SK-N-SH treated with all-trans-retinoic acid at 6 μM for 48 hours (cell line): Measurements from ENCODE around the gene MYCT1.
A peak's percentile ranks its signal among the peaks of the same experiment; 100 is the strongest.

ENCODE experiments used
- ATAC-seq: fragments of 200-7000 bp; cut with Tn5 transposase; 3 replicates; pipeline ENCODE4 v1.9.1; 2020; ENCODE audit warnings: mild to moderate bottlenecking, moderate library complexity
- BACH2 ChIP-seq: fragments of 250-450 bp; sonication (Bioruptor Pico); IDR thresholded peaks from 2 replicates; pipeline ENCODE4 v1.9.0; 2021; ENCODE audit warnings: mild to moderate bottlenecking, borderline replicate concordance
- CSDC2 ChIP-seq: fragments of 250-450 bp; sonication (Bioruptor Pico); IDR thresholded peaks from 2 replicates; pipeline ENCODE4 v1.5.0; 2020; ENCODE audit warnings: mild to moderate bottlenecking, moderate library complexity
- ESRRG ChIP-seq: fragments of 250-450 bp; sonication (Bioruptor Pico); IDR thresholded peaks from 2 replicates; pipeline ENCODE4 v1.6.1; 2021; ENCODE audit warnings: mild to moderate bottlenecking
- GLIS3 ChIP-seq: fragments of 250-450 bp; sonication (Bioruptor Pico); IDR thresholded peaks from 2 replicates; pipeline ENCODE4 v1.5.0; 2020; ENCODE audit warnings: mild to moderate bottlenecking, moderate library complexity
- ISL1 ChIP-seq: fragments of 250-450 bp; sonication (Bioruptor Pico); IDR thresholded peaks from 2 replicates; pipeline ENCODE4 v2.1.2; 2022; ENCODE audit warnings: mild to moderate bottlenecking, moderate library complexity
- OSR1 ChIP-seq: fragments of 250-450 bp; sonication (Bioruptor Pico); IDR thresholded peaks from 2 replicates; pipeline ENCODE4 v1.8.0; 2022; ENCODE audit warnings: moderate library complexity, mild to moderate bottlenecking, inconsistent platforms
- PPARA ChIP-seq: fragments of 250-450 bp; sonication (Bioruptor Pico); IDR thresholded peaks from 2 replicates; pipeline ENCODE4 v1.5.0; 2020; ENCODE audit warnings: mild to moderate bottlenecking, borderline replicate concordance
- RARB ChIP-seq: fragments of 250-450 bp; sonication (Bioruptor Pico); IDR thresholded peaks from 2 replicates; pipeline ENCODE4 v1.8.0; 2021; ENCODE audit warnings: mild to moderate bottlenecking, moderate library complexity
- SNAI2 ChIP-seq: fragments of 250-450 bp; sonication (Bioruptor Pico); IDR thresholded peaks from 2 replicates; pipeline ENCODE4 v1.5.0; 2020; ENCODE audit warnings: mild to moderate bottlenecking, moderate library complexity
- TCF4 ChIP-seq: fragments of 250-450 bp; sonication (Bioruptor Pico); IDR thresholded peaks from 2 replicates; pipeline ENCODE4 v1.8.0; 2021; ENCODE audit warnings: mild to moderate bottlenecking, moderate library complexity, borderline replicate concordance
- TOX ChIP-seq: fragments of 250-450 bp; sonication (Bioruptor Pico); IDR thresholded peaks from 2 replicates; pipeline ENCODE4 v1.8.0; 2021; ENCODE audit warnings: mild to moderate bottlenecking, moderate library complexity, borderline replicate concordance
- ZC3H10 ChIP-seq: fragments of 250-450 bp; sonication (Bioruptor Pico); IDR thresholded peaks from 2 replicates; pipeline ENCODE4 v1.5.1; 2021; ENCODE audit warnings: mild to moderate bottlenecking, moderate library complexity
- ZFP3 ChIP-seq: fragments of 250-450 bp; sonication (Bioruptor Pico); IDR thresholded peaks from 2 replicates; pipeline ENCODE4 v1.5.0; 2020; ENCODE audit warnings: mild to moderate bottlenecking, moderate library complexity
- ZFP30 ChIP-seq: fragments of 450-650 bp; formaldehyde crosslinking; IDR thresholded peaks from 2 replicates; pipeline ENCODE4 v1.5.0; 2022; ENCODE audit warnings: mild to moderate bottlenecking, moderate library complexity
- ZNF565 ChIP-seq: fragments of 450-650 bp; formaldehyde crosslinking; conservative IDR thresholded peaks from 2 replicates; pipeline ENCODE4 v1.5.0; 2020; ENCODE audit warnings: low read depth, mild to moderate bottlenecking, moderate library complexity
- ZNF70 ChIP-seq: fragments of 450-650 bp; formaldehyde crosslinking; IDR thresholded peaks from 2 replicates; pipeline ENCODE4 v1.5.0; 2020; ENCODE audit warnings: mild to moderate bottlenecking, moderate library complexity
- ZNF8 ChIP-seq: fragments of 450-650 bp; formaldehyde crosslinking; IDR thresholded peaks from 2 replicates; pipeline ENCODE4 v1.5.0; 2020; ENCODE audit warnings: mild to moderate bottlenecking, moderate library complexity
- TF ChIP-seq, protein P1 (sequence below): fragments of 250-450 bp; sonication (Bioruptor Pico); IDR thresholded peaks from 2 replicates; pipeline ENCODE4 v1.5.1; 2020; ENCODE audit warnings: low read depth, mild to moderate bottlenecking, moderate library complexity
- TF ChIP-seq, protein P2 (sequence below): fragments of 250-450 bp; sonication (Bioruptor Pico); IDR thresholded peaks from 2 replicates; pipeline ENCODE4 v1.8.0; 2020; ENCODE audit warnings: mild to moderate bottlenecking, moderate library complexity, borderline replicate concordance
- TF ChIP-seq, protein P3 (sequence below): fragments of 250-450 bp; sonication (Bioruptor Pico); IDR thresholded peaks from 2 replicates; pipeline ENCODE4 v1.5.1; 2021; ENCODE audit warnings: mild to moderate bottlenecking, moderate library complexity
- TF ChIP-seq, protein P4 (sequence below): fragments of 250-450 bp; sonication (Bioruptor Pico); IDR thresholded peaks from 2 replicates; pipeline ENCODE4 v1.8.0; 2021; ENCODE audit warnings: low read depth, mild to moderate bottlenecking, moderate library complexity, borderline replicate concordance
- TF ChIP-seq, protein P5 (sequence below): fragments of 250-450 bp; sonication (Bioruptor Pico); IDR thresholded peaks from 2 replicates; pipeline ENCODE4 v1.5.0; 2020; ENCODE audit warnings: mild to moderate bottlenecking, moderate library complexity

MYCT1 gene

DNA sequence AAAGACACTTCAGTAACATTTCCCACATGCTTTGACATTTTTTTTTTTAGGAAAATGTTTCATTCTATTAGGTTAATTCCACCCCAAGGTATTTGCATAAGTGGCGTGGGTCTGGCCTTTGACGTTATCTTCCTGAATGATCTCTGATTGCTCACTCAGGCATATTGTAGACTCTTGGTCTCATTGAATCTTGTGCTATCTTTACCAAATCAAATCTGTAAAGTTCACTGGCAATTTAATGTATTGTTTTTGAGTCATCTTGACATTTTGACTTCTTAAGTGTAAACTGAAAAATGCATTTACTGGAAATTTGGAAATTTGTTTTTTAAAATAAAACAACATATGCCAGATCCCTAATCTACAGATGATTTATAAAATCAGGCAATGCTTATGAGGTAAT lies 36.9 kb downstream of the MYCT1 start (continued):
- TF ChIP-seq PPARA (CRISPR knock-in tag) = no peak

DNA sequence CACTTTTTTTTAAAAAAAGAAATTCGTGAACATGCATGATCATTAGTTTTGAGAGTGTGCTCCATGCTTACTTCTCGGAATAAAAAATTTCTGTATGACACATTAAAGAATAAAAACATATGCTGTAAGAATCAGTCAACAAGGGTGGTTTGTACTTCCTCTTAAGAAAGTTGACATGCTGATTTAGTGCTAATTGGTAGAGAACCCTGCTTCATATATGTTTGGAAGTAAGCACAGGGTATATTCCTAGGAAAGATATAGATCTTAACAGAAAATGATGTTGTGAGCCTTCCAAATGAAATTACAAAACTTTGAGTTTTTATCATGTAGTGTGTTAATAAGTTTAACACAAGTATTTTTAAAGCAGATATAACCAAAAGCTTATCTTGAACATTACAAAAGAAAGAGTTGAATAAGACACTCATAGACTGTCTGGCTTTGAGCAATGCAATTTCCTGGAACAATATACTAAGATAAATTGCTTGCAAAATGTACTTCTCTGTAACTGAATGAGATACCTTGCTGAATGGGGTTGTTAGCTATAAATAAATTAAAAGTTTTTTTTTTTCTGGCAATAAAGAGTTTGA lies 39.1 kb downstream of the MYCT1 start:
- TF ChIP-seq ZNF70 (no peak), ISL1 (CRISPR knock-in tag) (0 out of 2 replicates have a peak, but pooled peaks have one; percentile 17)
- TF ChIP-seq, all 23 proteins: peak for 1
- no peak for ATAC-seq

DNA sequence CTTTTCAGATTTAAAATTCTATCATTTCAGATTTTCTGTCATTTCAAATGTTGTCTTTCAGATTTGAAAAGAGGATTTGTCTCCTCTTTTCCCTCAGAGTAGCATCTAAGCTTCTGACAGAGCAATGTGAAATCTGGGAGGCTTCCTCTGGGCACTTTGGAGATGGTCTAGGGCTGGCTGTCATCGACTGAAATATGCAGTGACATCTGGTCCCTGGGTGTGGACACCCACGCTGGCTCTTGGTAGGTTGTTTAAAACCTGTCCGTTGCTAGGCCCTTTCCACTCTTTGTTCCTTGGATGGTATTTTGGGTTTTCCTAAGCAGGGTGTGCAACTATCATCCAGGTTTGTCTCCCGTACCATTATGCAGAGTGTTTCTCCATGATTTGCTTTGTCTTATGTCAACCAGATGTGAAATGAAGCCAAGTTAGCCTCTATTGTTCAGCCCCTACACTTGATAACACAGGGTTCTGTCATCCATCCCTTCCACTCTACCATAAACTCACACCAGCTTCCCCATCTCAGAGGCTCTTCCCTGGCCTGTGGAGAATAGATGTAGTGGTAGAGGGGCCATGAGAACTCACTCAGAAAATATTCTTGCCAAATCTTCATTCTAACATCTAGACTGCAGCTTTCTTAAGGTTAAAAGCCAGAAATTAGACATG lies 47.9 kb downstream of the MYCT1 start:
- ATAC-seq = peak; percentile 34
- TF ChIP-seq SNAI2 (CRISPR knock-in tag) = no peak
- no peak for TF ChIP-seq ZNF565 (CRISPR knock-in tag)
- no peak for TF ChIP-seq ZNF70
- TF ChIP-seq, protein P1, sequence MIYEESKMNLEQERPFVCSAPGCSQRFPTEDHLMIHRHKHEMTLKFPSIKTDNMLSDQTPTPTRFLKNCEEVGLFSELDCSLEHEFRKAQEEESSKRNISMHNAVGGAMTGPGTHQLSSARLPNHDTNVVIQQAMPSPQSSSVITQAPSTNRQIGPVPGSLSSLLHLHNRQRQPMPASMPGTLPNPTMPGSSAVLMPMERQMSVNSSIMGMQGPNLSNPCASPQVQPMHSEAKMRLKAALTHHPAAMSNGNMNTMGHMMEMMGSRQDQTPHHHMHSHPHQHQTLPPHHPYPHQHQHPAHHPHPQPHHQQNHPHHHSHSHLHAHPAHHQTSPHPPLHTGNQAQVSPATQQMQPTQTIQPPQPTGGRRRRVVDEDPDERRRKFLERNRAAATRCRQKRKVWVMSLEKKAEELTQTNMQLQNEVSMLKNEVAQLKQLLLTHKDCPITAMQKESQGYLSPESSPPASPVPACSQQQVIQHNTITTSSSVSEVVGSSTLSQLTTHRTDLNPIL (CRISPR knock-in tag) = no peak
- TF ChIP-seq RARB (CRISPR knock-in tag) = no peak
- TF ChIP-seq, protein P2, sequence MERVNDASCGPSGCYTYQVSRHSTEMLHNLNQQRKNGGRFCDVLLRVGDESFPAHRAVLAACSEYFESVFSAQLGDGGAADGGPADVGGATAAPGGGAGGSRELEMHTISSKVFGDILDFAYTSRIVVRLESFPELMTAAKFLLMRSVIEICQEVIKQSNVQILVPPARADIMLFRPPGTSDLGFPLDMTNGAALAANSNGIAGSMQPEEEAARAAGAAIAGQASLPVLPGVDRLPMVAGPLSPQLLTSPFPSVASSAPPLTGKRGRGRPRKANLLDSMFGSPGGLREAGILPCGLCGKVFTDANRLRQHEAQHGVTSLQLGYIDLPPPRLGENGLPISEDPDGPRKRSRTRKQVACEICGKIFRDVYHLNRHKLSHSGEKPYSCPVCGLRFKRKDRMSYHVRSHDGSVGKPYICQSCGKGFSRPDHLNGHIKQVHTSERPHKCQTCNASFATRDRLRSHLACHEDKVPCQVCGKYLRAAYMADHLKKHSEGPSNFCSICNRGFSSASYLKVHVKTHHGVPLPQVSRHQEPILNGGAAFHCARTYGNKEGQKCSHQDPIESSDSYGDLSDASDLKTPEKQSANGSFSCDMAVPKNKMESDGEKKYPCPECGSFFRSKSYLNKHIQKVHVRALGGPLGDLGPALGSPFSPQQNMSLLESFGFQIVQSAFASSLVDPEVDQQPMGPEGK (CRISPR knock-in tag) = no peak
- TF ChIP-seq, protein P3, sequence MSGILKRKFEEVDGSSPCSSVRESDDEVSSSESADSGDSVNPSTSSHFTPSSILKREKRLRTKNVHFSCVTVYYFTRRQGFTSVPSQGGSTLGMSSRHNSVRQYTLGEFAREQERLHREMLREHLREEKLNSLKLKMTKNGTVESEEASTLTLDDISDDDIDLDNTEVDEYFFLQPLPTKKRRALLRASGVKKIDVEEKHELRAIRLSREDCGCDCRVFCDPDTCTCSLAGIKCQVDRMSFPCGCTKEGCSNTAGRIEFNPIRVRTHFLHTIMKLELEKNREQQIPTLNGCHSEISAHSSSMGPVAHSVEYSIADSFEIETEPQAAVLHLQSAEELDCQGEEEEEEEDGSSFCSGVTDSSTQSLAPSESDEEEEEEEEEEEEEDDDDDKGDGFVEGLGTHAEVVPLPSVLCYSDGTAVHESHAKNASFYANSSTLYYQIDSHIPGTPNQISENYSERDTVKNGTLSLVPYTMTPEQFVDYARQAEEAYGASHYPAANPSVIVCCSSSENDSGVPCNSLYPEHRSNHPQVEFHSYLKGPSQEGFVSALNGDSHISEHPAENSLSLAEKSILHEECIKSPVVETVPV (CRISPR knock-in tag) = no peak
- no peak for TF ChIP-seq ZFP30 (CRISPR knock-in tag)
- TF ChIP-seq ESRRG (CRISPR knock-in tag) = no peak
- TF ChIP-seq CSDC2 (CRISPR knock-in tag) = no peak
- TF ChIP-seq TOX (CRISPR knock-in tag) = no peak
- TF ChIP-seq, protein P4, sequence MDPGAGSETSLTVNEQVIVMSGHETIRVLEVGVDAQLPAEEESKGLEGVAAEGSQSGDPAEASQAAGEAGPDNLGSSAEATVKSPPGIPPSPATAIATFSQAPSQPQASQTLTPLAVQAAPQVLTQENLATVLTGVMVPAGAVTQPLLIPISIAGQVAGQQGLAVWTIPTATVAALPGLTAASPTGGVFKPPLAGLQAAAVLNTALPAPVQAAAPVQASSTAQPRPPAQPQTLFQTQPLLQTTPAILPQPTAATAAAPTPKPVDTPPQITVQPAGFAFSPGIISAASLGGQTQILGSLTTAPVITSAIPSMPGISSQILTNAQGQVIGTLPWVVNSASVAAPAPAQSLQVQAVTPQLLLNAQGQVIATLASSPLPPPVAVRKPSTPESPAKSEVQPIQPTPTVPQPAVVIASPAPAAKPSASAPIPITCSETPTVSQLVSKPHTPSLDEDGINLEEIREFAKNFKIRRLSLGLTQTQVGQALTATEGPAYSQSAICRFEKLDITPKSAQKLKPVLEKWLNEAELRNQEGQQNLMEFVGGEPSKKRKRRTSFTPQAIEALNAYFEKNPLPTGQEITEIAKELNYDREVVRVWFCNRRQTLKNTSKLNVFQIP = no peak
- TF ChIP-seq ZC3H10 (CRISPR knock-in tag) = no peak
- no peak for TF ChIP-seq ISL1 (CRISPR knock-in tag)
- TF ChIP-seq ZFP3 (CRISPR knock-in tag) = no peak

DNA sequence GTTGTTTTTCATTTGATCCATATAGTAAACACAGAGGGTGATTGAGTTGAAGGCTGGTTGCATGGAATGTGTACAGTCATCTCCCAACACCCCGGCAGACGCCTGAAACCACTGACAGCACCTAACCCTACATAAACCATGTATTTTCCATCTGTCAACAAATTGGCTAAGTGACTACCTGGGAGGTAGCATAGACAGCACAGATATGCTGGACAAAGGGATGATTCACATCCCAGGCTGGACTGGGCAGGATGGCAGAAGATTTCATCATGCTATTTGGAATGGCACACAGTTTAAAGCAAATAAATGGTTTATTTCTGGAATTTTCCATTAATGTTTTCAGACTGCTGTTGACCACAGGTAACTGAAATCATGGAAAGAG lies 48.5 kb downstream of the MYCT1 start:
- TF ChIP-seq TCF4 (CRISPR knock-in tag) (peak; percentile 18; the same call in 1 of the 2 replicates), ZFP30 (CRISPR knock-in tag) (no peak), ZNF565 (CRISPR knock-in tag) (no peak), ISL1 (CRISPR knock-in tag) (peak; percentile 90), CSDC2 (CRISPR knock-in tag) (no peak)
- TF ChIP-seq, protein P1 (CRISPR knock-in tag) = 0 out of 2 replicates have a peak, but pooled peaks have one; percentile 33
- ATAC-seq = peak; percentile 82

DNA sequence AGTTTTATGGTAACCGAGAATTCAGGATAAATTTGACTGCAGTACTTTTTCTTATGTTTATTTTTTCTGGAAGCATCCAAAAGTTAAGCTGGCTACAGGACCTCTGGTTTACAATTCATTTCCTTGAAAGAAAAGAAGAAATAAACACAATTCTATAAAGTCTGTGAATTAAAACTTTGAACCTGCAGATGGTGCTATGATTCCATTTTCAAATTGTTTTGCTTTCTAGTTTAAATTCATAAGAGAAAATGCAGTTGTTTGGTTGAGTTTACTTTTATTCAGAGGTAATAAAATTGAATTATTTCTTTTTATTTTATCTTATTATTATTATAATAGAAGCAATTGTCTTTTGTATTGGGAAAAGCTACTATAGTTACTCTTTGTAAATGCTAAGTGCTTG lies 51.1 kb downstream of the MYCT1 start:
- ATAC-seq = no peak
- TF ChIP-seq BACH2 (CRISPR knock-in tag) (no peak), ZNF565 (CRISPR knock-in tag) (no peak), ZNF8 (CRISPR knock-in tag) (no peak), TOX (CRISPR knock-in tag) (no peak), ZFP30 (CRISPR knock-in tag) (no peak), OSR1 (CRISPR knock-in tag) (no peak), ZNF70 (no peak), SNAI2 (CRISPR knock-in tag) (no peak), RARB (CRISPR knock-in tag) (no peak), CSDC2 (CRISPR knock-in tag) (no peak), ISL1 (CRISPR knock-in tag) (no peak), TCF4 (CRISPR knock-in tag) (no peak), GLIS3 (CRISPR knock-in tag) (no peak)
- TF ChIP-seq, protein P5, sequence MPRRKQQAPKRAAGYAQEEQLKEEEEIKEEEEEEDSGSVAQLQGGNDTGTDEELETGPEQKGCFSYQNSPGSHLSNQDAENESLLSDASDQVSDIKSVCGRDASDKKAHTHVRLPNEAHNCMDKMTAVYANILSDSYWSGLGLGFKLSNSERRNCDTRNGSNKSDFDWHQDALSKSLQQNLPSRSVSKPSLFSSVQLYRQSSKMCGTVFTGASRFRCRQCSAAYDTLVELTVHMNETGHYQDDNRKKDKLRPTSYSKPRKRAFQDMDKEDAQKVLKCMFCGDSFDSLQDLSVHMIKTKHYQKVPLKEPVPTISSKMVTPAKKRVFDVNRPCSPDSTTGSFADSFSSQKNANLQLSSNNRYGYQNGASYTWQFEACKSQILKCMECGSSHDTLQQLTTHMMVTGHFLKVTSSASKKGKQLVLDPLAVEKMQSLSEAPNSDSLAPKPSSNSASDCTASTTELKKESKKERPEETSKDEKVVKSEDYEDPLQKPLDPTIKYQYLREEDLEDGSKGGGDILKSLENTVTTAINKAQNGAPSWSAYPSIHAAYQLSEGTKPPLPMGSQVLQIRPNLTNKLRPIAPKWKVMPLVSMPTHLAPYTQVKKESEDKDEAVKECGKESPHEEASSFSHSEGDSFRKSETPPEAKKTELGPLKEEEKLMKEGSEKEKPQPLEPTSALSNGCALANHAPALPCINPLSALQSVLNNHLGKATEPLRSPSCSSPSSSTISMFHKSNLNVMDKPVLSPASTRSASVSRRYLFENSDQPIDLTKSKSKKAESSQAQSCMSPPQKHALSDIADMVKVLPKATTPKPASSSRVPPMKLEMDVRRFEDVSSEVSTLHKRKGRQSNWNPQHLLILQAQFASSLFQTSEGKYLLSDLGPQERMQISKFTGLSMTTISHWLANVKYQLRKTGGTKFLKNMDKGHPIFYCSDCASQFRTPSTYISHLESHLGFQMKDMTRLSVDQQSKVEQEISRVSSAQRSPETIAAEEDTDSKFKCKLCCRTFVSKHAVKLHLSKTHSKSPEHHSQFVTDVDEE = no peak
